Liver (tissue), 3 donors: Measurements from ENCODE around the gene CBX5.

Experiments
- HNF4A ChIP-seq, 2 donors: conservative IDR thresholded peaks; 2 replicates each; pipeline ENCODE4 v1.6.1; 2016; ENCODE audit warnings: antibody characterized with exemption in 2 of 2, mild to moderate bottlenecking in 2 of 2
- JUND ChIP-seq, 2 donors: IDR thresholded peaks; 2 replicates each; pipeline ENCODE4 v1.6.1; 2016; ENCODE audit warnings: antibody characterized with exemption in 2 of 2
- YY1 ChIP-seq: IDR thresholded peaks from 2 replicates; pipeline ENCODE4 v1.6.1; 2016; ENCODE audit warnings: antibody characterized with exemption, mild to moderate bottlenecking
- TF ChIP-seq, protein P1 (sequence below): fragments of 150-350 bp; IDR thresholded peaks from 2 replicates; pipeline ENCODE4 v1.5.1; 2017; ENCODE audit warnings: improper control_type of control experiment, low read depth, low read length; ENCODE audit not compliant: missing input control
- donor health status: healthy.
- donor health status: healthy.

DNA sequence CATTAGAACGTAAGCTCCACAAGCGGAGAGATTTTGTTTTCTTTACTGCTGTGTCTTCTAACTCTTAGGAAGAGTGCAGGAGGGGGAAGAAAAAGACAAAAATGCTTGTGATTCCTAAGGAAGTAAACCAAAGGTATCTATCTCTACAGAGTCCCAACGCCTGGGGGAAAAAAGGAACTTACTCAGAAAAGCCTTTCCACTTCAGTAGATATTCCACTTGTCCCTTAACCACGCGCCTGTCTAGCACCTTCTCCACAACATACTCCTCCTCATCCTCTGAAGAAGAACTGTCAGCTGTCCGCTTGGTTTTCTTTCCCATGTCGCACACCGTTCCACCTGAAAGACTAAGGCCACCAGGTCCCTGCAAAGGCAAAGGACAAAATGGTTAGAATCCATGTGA is 22.6 kb downstream of the CBX5 start:
- no peak for TF ChIP-seq HNF4A (conservative IDR thresholded peaks at IDR 0.05)
- TF ChIP-seq YY1, result no peak
- TF ChIP-seq, protein P1, sequence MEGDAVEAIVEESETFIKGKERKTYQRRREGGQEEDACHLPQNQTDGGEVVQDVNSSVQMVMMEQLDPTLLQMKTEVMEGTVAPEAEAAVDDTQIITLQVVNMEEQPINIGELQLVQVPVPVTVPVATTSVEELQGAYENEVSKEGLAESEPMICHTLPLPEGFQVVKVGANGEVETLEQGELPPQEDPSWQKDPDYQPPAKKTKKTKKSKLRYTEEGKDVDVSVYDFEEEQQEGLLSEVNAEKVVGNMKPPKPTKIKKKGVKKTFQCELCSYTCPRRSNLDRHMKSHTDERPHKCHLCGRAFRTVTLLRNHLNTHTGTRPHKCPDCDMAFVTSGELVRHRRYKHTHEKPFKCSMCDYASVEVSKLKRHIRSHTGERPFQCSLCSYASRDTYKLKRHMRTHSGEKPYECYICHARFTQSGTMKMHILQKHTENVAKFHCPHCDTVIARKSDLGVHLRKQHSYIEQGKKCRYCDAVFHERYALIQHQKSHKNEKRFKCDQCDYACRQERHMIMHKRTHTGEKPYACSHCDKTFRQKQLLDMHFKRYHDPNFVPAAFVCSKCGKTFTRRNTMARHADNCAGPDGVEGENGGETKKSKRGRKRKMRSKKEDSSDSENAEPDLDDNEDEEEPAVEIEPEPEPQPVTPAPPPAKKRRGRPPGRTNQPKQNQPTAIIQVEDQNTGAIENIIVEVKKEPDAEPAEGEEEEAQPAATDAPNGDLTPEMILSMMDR, result no peak
- TF ChIP-seq JUND (IDR thresholded peaks at IDR 0.05), result no peak
